D721Med (cell line): ENCODE results near the gene RPS19BP1.

Source experiments
- DNase-seq: peaks from one replicate; pipeline ENCODE4 v3.0.0; 2011; ENCODE audit warnings: low spot score; ENCODE audit not compliant: insufficient read length
- FAIRE-seq: peaks from 2 replicates; lab custom pipeline; 2011; peaks lifted over from hg19 to GRCh38; lab: Jason Lieb, UNC
- CTCF ChIP-seq: IDR thresholded peaks from 2 replicates; pipeline ENCODE4 v1.5.1; 2012; ENCODE audit warnings: mild to moderate bottlenecking, control low read depth; ENCODE audit not compliant: insufficient read depth; ENCODE audit errors: missing control alignments

RPS19BP1 gene

DNA sequence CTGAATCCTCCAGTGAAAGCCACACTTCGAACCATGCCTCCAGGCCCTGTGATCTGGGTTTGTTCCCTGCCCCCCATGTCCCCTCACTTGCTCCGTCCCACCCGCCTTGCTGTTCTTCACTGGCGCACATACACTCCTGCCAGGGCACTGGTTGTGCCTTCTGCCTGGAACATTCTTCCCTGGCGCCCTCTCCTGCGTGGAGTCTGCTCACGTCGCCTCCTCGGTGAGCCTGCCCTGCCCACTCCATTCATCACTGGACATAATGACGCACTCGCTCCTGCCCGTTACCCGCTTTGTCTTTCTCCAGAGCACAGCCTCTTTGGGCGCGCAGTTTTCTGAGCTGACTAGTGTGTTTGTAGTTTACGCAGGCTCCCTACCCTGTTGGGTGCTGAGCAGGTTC is 51.5 kb downstream of the RPS19BP1 start:
- DNase-seq (no peak), FAIRE-seq (no peak)
- no peak for TF ChIP-seq CTCF

- FAIRE-seq (no peak), DNase-seq (no peak)
- TF ChIP-seq CTCF, result no peak
Measured at GRCh38 chr22:39480557-39480956, 52.0 kb downstream of the RPS19BP1 start.

DNA sequence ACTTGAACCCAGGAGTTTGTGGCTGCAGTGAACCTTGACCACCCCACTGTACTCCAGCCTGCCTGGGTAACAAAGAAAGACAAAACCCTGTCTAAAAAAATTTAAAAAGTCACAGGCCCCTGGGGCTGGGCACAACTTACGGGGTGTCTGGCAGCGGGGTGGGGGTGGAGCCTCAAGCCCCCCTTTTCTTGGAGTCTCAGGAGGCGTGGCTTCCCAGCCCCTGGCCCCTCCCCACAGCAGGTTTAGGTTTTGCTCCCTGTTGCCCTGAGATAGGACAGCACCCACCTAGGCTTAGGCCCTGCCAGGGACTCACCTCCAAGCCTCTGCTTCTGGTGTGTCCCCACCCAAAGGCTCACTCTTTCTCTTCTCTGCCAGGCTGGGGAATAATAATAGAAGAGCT is 53.3 kb downstream of the RPS19BP1 start:
- FAIRE-seq (no peak), DNase-seq (no peak)
- TF ChIP-seq CTCF, result no peak
